PC-3 (cell line): ENCODE data around the gene POLR2B. TPM values are rescaled to one million over a fixed set of nuclear protein-coding genes. Genes with fewer than 3 reads are reported as not detected.

Experiments
- ATAC-seq: fragments of 200-7000 bp; cut with Tn5 transposase; 2 replicates; pipeline ENCODE4 v1.9.1; 2020; ENCODE audit warnings: mild to moderate bottlenecking, moderate library complexity
- BruUV-seq: library from RNA; stranded (reverse); fragments of 400-500 nt; replicated peaks from 2 replicates; lab custom pipeline; 2021; lab: Mats Ljungman, UMichigan
- CTCF ChIA-PET: fragments of 300-600 bp; sonication (Branson Sonifier 250); formaldehyde crosslinking; loops from one replicate; lab custom pipeline; 2022; ENCODE audit warnings: antibody characterized with exemption; lab: Charles Lee
- POLR2A ChIA-PET: fragments of 300-600 bp; sonication (Branson Sonifier 250); formaldehyde crosslinking; loops from one replicate; lab custom pipeline; 2022; ENCODE audit warnings: antibody characterized with exemption; ENCODE audit not compliant: unreplicated experiment; lab: Charles Lee
- DNase-seq: peaks from one replicate; pipeline ENCODE4 v3.0.0-alpha.2; 2015
- H2AFZ ChIP-seq: fragments of 300-600 bp; sonication (generic); 2 replicates; pipeline ENCODE4 v1.6.0; 2016; ENCODE audit warnings: antibody characterized with exemption, low read length
- H3F3A ChIP-seq: fragments of 300-600 bp; sonication (generic); one replicate; pipeline ENCODE4 v1.6.0; 2017; ENCODE audit warnings: antibody characterized with exemption, low read length, control low read depth, mild to moderate bottlenecking; ENCODE audit not compliant: unreplicated experiment
- H3K27ac ChIP-seq: fragments of 300-600 bp; sonication (generic); 2 replicates; pipeline ENCODE4 v1.5.1; 2016; ENCODE audit warnings: mild to moderate bottlenecking, low read length
- H3K27me3 ChIP-seq: fragments of 300-600 bp; sonication (generic); 2 replicates; pipeline ENCODE4 v1.6.1; 2016; ENCODE audit warnings: low read length, mixed read lengths
- H3K36me3 ChIP-seq: fragments of 300-600 bp; sonication (generic); 2 replicates; pipeline ENCODE4 v1.6.1; 2016; ENCODE audit warnings: low read depth, mixed run types, low read length, mixed read lengths
- H3K4me1 ChIP-seq: fragments of 300-600 bp; sonication (generic); 2 replicates; pipeline ENCODE4 v1.5.1; 2016; ENCODE audit warnings: low read length; ENCODE audit not compliant: insufficient read depth
- H3K4me2 ChIP-seq: fragments of 300-600 bp; sonication (generic); 2 replicates; pipeline ENCODE4 v1.6.0; 2016; ENCODE audit warnings: low read length
- H3K4me3 ChIP-seq: fragments of 300-600 bp; sonication (generic); 2 replicates; pipeline ENCODE4 v1.5.1; 2016; ENCODE audit warnings: mild to moderate bottlenecking, low read length, mixed read lengths
- H3K79me2 ChIP-seq: fragments of 300-600 bp; sonication (generic); 2 replicates; pipeline ENCODE4 v1.6.1; 2017; ENCODE audit warnings: low read length, mixed read lengths
- H3K9ac ChIP-seq: fragments of 300-600 bp; sonication (generic); 2 replicates; pipeline ENCODE4 v1.6.0; 2016; ENCODE audit warnings: mild to moderate bottlenecking, low read length
- H3K9me2 ChIP-seq: fragments of 300-600 bp; sonication (generic); replicated peaks from 2 replicates; pipeline ENCODE4 v1.6.1; 2016; ENCODE audit warnings: mixed run types, low read length, mixed read lengths
- H3K9me3 ChIP-seq: fragments of 300-600 bp; sonication (generic); 2 replicates; pipeline ENCODE4 v1.6.1; 2016; ENCODE audit warnings: low read length, mixed read lengths
- H4K20me1 ChIP-seq: fragments of 300-600 bp; sonication (generic); 2 replicates; pipeline ENCODE4 v1.6.1; 2016; ENCODE audit warnings: low read length, mixed read lengths
- EZH2 ChIP-seq: fragments of 300-600 bp; sonication (generic); IDR thresholded peaks from one replicate; pipeline ENCODE4 v1.6.1; 2017; ENCODE audit warnings: antibody characterized with exemption, mild to moderate bottlenecking, low read length; ENCODE audit not compliant: unreplicated experiment
- EZH2phosphoT487 ChIP-seq: fragments of 300-600 bp; sonication (generic); IDR thresholded peaks from 2 replicates; pipeline ENCODE4 v1.6.1; 2018; ENCODE audit warnings: mild to moderate bottlenecking, antibody characterized with exemption, low read length, borderline replicate concordance
- intact Hi-C: fragments of 100-400 bp; cut with micrococcal nuclease; formaldehyde crosslinking; loops from 2 replicates; pipeline ENCODE4 v1.9.0; 2023
- total RNA-seq: library from RNA; depleted of rRNA; stranded (reverse); fragments of >200 nt; gene quantifications from 2 replicates; pipeline ENCODE4 v1.2.3, GENCODE V29; 2014
- TF ChIP-seq, protein P1 (sequence below): fragments of 300-600 bp; sonication (generic); conservative IDR thresholded peaks from 2 replicates; pipeline ENCODE4 v1.5.1; 2017; ENCODE audit warnings: antibody characterized with exemption, low read depth, mild to moderate bottlenecking, low read length

Gene POLR2B
- total RNA-seq, 1 experiment from 2014 or later = 190 TPM

DNA sequence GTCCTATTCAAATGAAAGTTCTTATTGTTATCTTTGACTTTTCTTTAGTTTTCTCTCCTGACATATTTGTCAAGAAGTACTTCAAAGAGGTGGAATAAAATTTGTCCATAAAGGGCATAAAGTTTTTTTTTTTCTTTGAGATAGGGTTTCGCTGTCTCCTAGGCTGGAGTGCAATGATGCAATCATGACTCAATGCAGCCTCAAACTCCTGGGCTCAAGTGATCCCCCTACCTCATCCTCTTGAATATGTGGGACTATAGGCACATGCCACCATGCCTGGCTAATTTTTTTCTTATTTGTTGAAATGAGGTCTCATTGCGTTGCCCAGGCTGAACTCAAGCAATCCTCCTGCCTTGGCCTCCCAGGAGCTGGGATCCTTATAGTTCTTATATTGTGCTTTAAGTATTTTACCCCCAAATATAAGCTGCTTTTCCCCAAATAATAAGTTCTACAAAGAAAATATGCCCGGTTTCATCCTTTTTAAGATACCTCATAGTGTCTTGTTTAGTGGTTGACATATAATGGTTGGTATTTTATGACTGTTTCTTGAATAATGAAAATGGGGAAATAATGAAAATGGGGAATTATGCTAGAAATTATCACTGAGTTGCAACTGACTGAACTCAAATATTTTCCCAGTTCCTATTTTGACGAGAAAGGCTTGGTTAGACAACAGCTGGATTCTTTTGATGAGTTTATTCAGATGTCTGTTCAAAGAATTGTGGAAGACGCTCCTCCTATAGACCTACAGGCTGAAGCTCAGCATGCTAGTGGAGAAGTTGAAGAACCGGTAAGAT lies 11.6 kb downstream of the POLR2B start:
- H3K4me1 ChIP-seq = no peaks in the 10 kb centered on the region
- CTCF ChIA-PET = no interaction called here
- H4K20me1 ChIP-seq = peaks cover 32% of the 10 kb centered on the region
- peaks cover 73% of the 10 kb centered on the region for H3K79me2 ChIP-seq
- no peak overlapping the region for H3K4me2 ChIP-seq
- TF ChIP-seq, protein P1, sequence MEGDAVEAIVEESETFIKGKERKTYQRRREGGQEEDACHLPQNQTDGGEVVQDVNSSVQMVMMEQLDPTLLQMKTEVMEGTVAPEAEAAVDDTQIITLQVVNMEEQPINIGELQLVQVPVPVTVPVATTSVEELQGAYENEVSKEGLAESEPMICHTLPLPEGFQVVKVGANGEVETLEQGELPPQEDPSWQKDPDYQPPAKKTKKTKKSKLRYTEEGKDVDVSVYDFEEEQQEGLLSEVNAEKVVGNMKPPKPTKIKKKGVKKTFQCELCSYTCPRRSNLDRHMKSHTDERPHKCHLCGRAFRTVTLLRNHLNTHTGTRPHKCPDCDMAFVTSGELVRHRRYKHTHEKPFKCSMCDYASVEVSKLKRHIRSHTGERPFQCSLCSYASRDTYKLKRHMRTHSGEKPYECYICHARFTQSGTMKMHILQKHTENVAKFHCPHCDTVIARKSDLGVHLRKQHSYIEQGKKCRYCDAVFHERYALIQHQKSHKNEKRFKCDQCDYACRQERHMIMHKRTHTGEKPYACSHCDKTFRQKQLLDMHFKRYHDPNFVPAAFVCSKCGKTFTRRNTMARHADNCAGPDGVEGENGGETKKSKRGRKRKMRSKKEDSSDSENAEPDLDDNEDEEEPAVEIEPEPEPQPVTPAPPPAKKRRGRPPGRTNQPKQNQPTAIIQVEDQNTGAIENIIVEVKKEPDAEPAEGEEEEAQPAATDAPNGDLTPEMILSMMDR = no peak
- TF ChIP-seq EZH2phosphoT487 = no peak
- TF ChIP-seq EZH2 = no peak
- H3K27ac ChIP-seq = no peak overlapping the region
- no peak overlapping the region for H3K9ac ChIP-seq
- no peaks in the 10 kb centered on the region for H3F3A ChIP-seq
- H3K27me3 ChIP-seq = no peaks in the 10 kb centered on the region
- peak; percentile 8 for DNase-seq
- peak; percentile 20; the same call in 1 of the 2 replicates for ATAC-seq
- no TSS peak for BruUV-seq
- no peaks in the 10 kb centered on the region for H3K9me3 ChIP-seq
- no peak overlapping the region for H2AFZ ChIP-seq
- peaks cover 83% of the 10 kb centered on the region for H3K36me3 ChIP-seq
- H3K4me3 ChIP-seq = no peak overlapping the region
- no peaks in the 10 kb centered on the region for H3K9me2 ChIP-seq
- intact Hi-C loops = no loop called here
- POLR2A ChIA-PET = no interaction called here

DNA sequence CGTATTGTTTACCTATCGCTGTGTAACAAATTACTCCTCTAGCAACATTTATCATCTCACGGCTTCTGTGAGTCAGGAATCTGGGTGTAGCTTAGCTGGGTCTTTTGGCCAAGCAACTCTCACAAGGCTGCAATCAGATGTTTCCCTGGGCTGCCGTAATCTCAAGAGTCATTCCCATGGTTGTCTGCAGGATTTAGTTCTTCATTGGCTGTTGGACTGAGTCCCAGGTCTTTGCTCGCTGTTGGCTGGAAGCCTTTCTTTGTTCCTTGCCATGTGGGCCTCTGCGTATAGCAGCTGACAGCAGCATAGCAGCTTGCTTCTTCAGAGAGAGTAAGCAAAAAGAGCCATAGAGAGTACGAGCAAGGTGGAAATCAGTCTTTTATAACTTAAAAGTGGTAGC lies 16.8 kb downstream of the POLR2B start:
- ChIA-PET POLR2A (no interaction called here), CTCF (interaction anchor here (0.6 kb wide), 1 partner anchor 19 kb away, joined by 6 read pairs; no protein-coding TSS in a partner anchor)
- H3K4me1 ChIP-seq = no peaks in the 10 kb centered on the region
- H3F3A ChIP-seq = no peaks in the 10 kb centered on the region
- H3K4me2 ChIP-seq = no peak overlapping the region
- no peak overlapping the region for H3K9ac ChIP-seq
- intact Hi-C loops = no loop called here
- H2AFZ ChIP-seq = no peak overlapping the region
- H3K27me3 ChIP-seq = no peaks in the 10 kb centered on the region
- no peaks in the 10 kb centered on the region for H3K9me2 ChIP-seq
- no peak overlapping the region for H3K27ac ChIP-seq
- ATAC-seq = peak; percentile 27; the same call in 1 of the 2 replicates
- no peak for DNase-seq
- TF ChIP-seq EZH2phosphoT487 (no peak), EZH2 (no peak)
- TF ChIP-seq, protein P1 = no peak
- H3K9me3 ChIP-seq = no peaks in the 10 kb centered on the region
- BruUV-seq = no TSS peak
- H3K79me2 ChIP-seq = peaks cover 39% of the 10 kb centered on the region
- peaks cover 77% of the 10 kb centered on the region for H3K36me3 ChIP-seq
- H4K20me1 ChIP-seq = peaks cover 10% of the 10 kb centered on the region; the same call in 1 of the 2 replicates
- H3K4me3 ChIP-seq = no peak overlapping the region

- POLR2A ChIA-PET = no interaction called here
- no peak for TF ChIP-seq EZH2
- TF ChIP-seq, protein P1 = no peak
- no peak for TF ChIP-seq EZH2phosphoT487
- Histone ChIP-seq H2AFZ (no peak overlapping the region), H3K27ac (no peak overlapping the region), H3K79me2 (peaks cover 16% of the 10 kb centered on the region), H3K9ac (no peak overlapping the region), H4K20me1 (no peaks in the 10 kb centered on the region), H3K9me3 (no peaks in the 10 kb centered on the region), H3K27me3 (no peaks in the 10 kb centered on the region), H3K4me3 (no peak overlapping the region), H3K4me2 (no peak overlapping the region), H3K4me1 (no peaks in the 10 kb centered on the region), H3F3A (no peaks in the 10 kb centered on the region), H3K9me2 (no peaks in the 10 kb centered on the region), H3K36me3 (peaks cover 67% of the 10 kb centered on the region)
- DNase-seq = no peak
- CTCF ChIA-PET = no interaction called here
- intact Hi-C loops = no loop called here
- no peak for ATAC-seq
- BruUV-seq = no TSS peak
These were observed 21.1 kb downstream of the POLR2B start for GRCh38 chr4:56999751-57000150.
